Muscle of leg (tissue), 11 donors: ENCODE data around the gene ACADSB. TPM values are rescaled to one million over a fixed set of nuclear protein-coding genes. Genes with fewer than 3 reads are reported as not detected.
A peak's percentile ranks its signal among the peaks of the same experiment; 100 is the strongest.

ENCODE experiments used
- DNase-seq: peaks from one replicate; pipeline ENCODE4 v3.0.0; 2013
- H3K27ac ChIP-seq: one replicate; pipeline ENCODE4 v1.5.1; 2013; ENCODE audit warnings: mild to moderate bottlenecking, low read length, control low read depth
- H3K27me3 ChIP-seq: one replicate; pipeline ENCODE4 v1.6.1; 2013; ENCODE audit warnings: low read length; ENCODE audit not compliant: control insufficient read depth, insufficient read depth
- H3K36me3 ChIP-seq: one replicate; pipeline ENCODE4 v1.6.1; 2013; ENCODE audit warnings: low read length; ENCODE audit not compliant: control insufficient read depth, insufficient read depth
- H3K4me1 ChIP-seq: one replicate; pipeline ENCODE4 v1.6.1; 2013; ENCODE audit warnings: low read length; ENCODE audit not compliant: control insufficient read depth, insufficient read depth
- H3K4me3 ChIP-seq: one replicate; pipeline ENCODE4 v1.5.1; 2013; ENCODE audit warnings: low read length, control low read depth
- H3K9me3 ChIP-seq: replicated peaks from 2 replicates; pipeline ENCODE4 v1.6.1; 2013; ENCODE audit warnings: low read depth, low read length; ENCODE audit not compliant: control insufficient read depth
- WGBS: methylation state at CpG from one replicate; pipeline ENCODE4 v1.1.5; 2013; ENCODE audit warnings: missing lambda C conversion rate; ENCODE audit not compliant: insufficient coverage; 5-methylcytosine and 5-hydroxymethylcytosine counted together
- polyA plus RNA-seq, 8 donors: library from polyadenylated mRNA; unstranded; fragments of 120-200 nt; gene quantifications; one replicate each; pipeline versions ENCODE4 v1.2.1 to v1.2.3, GENCODE V29; 2013; ENCODE audit warnings: inconsistent platforms in 1 of 8, low replicate concordance in 1 of 8; ENCODE audit not compliant: insufficient read length in 8 of 8, insufficient read depth in 1 of 8
- total RNA-seq: library from RNA; stranded (reverse); fragments of 120-200 nt; gene quantifications from one replicate; pipeline ENCODE4 v1.2.4, GENCODE V29; 2013

Gene ACADSB
- total and polyA plus RNA-seq, 9 donors = 7.6 to 12.8 (median 9.6) TPM

GRCh38 chr10:122998934-122999333, 9.9 kb upstream of the ACADSB start:
- no peaks in the 10 kb centered on the region for H3K9me3 ChIP-seq
- H3K36me3 ChIP-seq = peaks cover 27% of the 10 kb centered on the region
- H3K4me1 ChIP-seq = no peaks in the 10 kb centered on the region
- H3K4me3 ChIP-seq = no peak overlapping the region
- no peaks in the 10 kb centered on the region for H3K27me3 ChIP-seq
- H3K27ac ChIP-seq = no peak overlapping the region
- WGBS = 80% methylated on average over 1 of the region's 3 CpGs
- DNase-seq = no peak

- no peak for DNase-seq
- Histone ChIP-seq H3K36me3 (peaks cover 23% of the 10 kb centered on the region), H3K27ac (no peak overlapping the region), H3K27me3 (no peaks in the 10 kb centered on the region), H3K4me3 (no peak overlapping the region), H3K4me1 (no peaks in the 10 kb centered on the region), H3K9me3 (no peaks in the 10 kb centered on the region)
- WGBS = no CpG with 5 or more reads among the region's 3 CpGs
Observed at GRCh38 chr10:122999347-122999746, 9.5 kb upstream of the ACADSB start.

GRCh38 chr10:123000155-123000554, 8.7 kb upstream of the ACADSB start:
- Histone ChIP-seq H3K27me3 (no peaks in the 10 kb centered on the region), H3K4me3 (no peak overlapping the region), H3K9me3 (no peaks in the 10 kb centered on the region), H3K27ac (no peak overlapping the region), H3K36me3 (peaks cover 20% of the 10 kb centered on the region), H3K4me1 (no peaks in the 10 kb centered on the region)
- no peak for DNase-seq
- no CpG with 5 or more reads among the region's 3 CpGs for WGBS

GRCh38 chr10:123001370-123001769, 7.4 kb upstream of the ACADSB start:
- Histone ChIP-seq H3K27ac (no peak overlapping the region), H3K4me3 (no peak overlapping the region), H3K27me3 (no peaks in the 10 kb centered on the region), H3K4me1 (no peaks in the 10 kb centered on the region), H3K36me3 (peaks cover 12% of the 10 kb centered on the region), H3K9me3 (no peaks in the 10 kb centered on the region)
- no peak for DNase-seq
- WGBS = no CpG with 5 or more reads among the region's 2 CpGs

GRCh38 chr10:123004298-123004697, 4.5 kb upstream of the ACADSB start:
- Histone ChIP-seq H3K4me1 (peaks cover 4% of the 10 kb centered on the region), H3K4me3 (no peak overlapping the region), H3K36me3 (no peaks in the 10 kb centered on the region), H3K27me3 (no peaks in the 10 kb centered on the region), H3K27ac (no peak overlapping the region), H3K9me3 (no peaks in the 10 kb centered on the region)
- DNase-seq = no peak
- WGBS = no CpG with 5 or more reads among the region's 2 CpGs

- Histone ChIP-seq H3K27ac (peak overlapping the region; percentile 95), H3K27me3 (no peaks in the 10 kb centered on the region), H3K9me3 (no peaks in the 10 kb centered on the region), H3K4me3 (peak overlapping the region; percentile 97), H3K36me3 (no peaks in the 10 kb centered on the region), H3K4me1 (peaks cover 7% of the 10 kb centered on the region)
- 0% methylated on average over 21 of the region's 30 CpGs for WGBS
- peak; percentile 73 for DNase-seq
Observed at GRCh38 chr10:123007558-123008354, 1.1 kb upstream of the ACADSB start.

GRCh38 chr10:123009105-123009820, 457 bp downstream of the ACADSB start:
- Histone ChIP-seq H3K36me3 (no peaks in the 10 kb centered on the region), H3K9me3 (no peaks in the 10 kb centered on the region), H3K4me3 (peak overlapping the region; percentile 97), H3K27ac (no peak overlapping the region), H3K4me1 (peaks cover 7% of the 10 kb centered on the region), H3K27me3 (no peaks in the 10 kb centered on the region)
- WGBS = 1% methylated on average over 25 of the region's 34 CpGs
- DNase-seq = no peak

GRCh38 chr10:123011987-123012386, 3.2 kb downstream of the ACADSB start:
- DNase-seq = no peak
- peaks cover 7% of the 10 kb centered on the region for H3K4me1 ChIP-seq
- H3K4me3 ChIP-seq = no peak overlapping the region
- H3K9me3 ChIP-seq = no peaks in the 10 kb centered on the region
- no peak overlapping the region for H3K27ac ChIP-seq
- H3K36me3 ChIP-seq = no peaks in the 10 kb centered on the region
- no peaks in the 10 kb centered on the region for H3K27me3 ChIP-seq
- WGBS = 92% methylated on average over 2 of the region's 3 CpGs

GRCh38 chr10:123013456-123014419, 4.9 kb downstream of the ACADSB start:
- no peaks in the 10 kb centered on the region for H3K27me3 ChIP-seq
- no peak for DNase-seq
- H3K27ac ChIP-seq = no peak overlapping the region
- H3K36me3 ChIP-seq = no peaks in the 10 kb centered on the region
- whole genome bisulfite sequencing = 95% methylated on average over 38 of the region's 43 CpGs
- no peaks in the 10 kb centered on the region for H3K9me3 ChIP-seq
- no peak overlapping the region for H3K4me3 ChIP-seq
- H3K4me1 ChIP-seq = peaks cover 5% of the 10 kb centered on the region

GRCh38 chr10:123014772-123015171, 6.0 kb downstream of the ACADSB start:
- 94% methylated on average over 2 of the region's 2 CpGs for WGBS
- Histone ChIP-seq H3K27ac (no peak overlapping the region), H3K27me3 (no peaks in the 10 kb centered on the region), H3K4me3 (no peak overlapping the region), H3K9me3 (no peaks in the 10 kb centered on the region), H3K36me3 (no peaks in the 10 kb centered on the region), H3K4me1 (no peaks in the 10 kb centered on the region)
- no peak for DNase-seq
